HCT116 (cell line): ENCODE measurements around the gene ASPG. TPM values are rescaled to one million over a fixed set of nuclear protein-coding genes. Genes with fewer than 3 reads are reported as not detected.

Experiments used
- ATAC-seq: fragments of 200-7000 bp; cut with Tn5 transposase; 2 replicates; pipeline ENCODE4 v1.9.1; 2020; ENCODE audit warnings: mild to moderate bottlenecking, moderate library complexity
- BruUV-seq: library from RNA; stranded (reverse); fragments of 400-500 nt; replicated peaks from 2 replicates; lab custom pipeline; 2021; lab: Mats Ljungman, UMichigan
- CTCF ChIA-PET: fragments of 300-600 bp; sonication (Branson Sonifier 250); formaldehyde crosslinking; loops from one replicate; lab custom pipeline; 2021; ENCODE audit warnings: antibody characterized with exemption; lab: Charles Lee
- POLR2A ChIA-PET: fragments of 300-600, 350-600 bp; sonication (Branson Sonifier 250); formaldehyde crosslinking; loops from one replicate; lab custom pipeline; 2021; ENCODE audit warnings: antibody characterized with exemption; lab: Charles Lee
- RAD21 ChIA-PET, 2 experiments: fragments of 300-600 bp; sonication (Branson Sonifier 250); formaldehyde crosslinking; loops; one replicate each; lab custom pipeline; 2023; ENCODE audit warnings: low total read pairs in 2 of 2; ENCODE audit not compliant: uncharacterized antibody in 2 of 2, unreplicated experiment in 2 of 2, low non-redundant PET in 1 of 2; lab: Charles Lee
- DNase-seq: peaks from one replicate; pipeline ENCODE4 v3.0.0-alpha.2; 2010; ENCODE audit warnings: low read depth, low spot score
- H2AFZ ChIP-seq: fragments of 200-600 bp; shearing (Covaris generic), sonication (generic); 2 replicates; pipeline ENCODE4 v1.6.1; 2017; ENCODE audit warnings: low read depth, mixed run types, mixed read lengths, antibody characterized with exemption, low read length; ENCODE audit not compliant: poor library complexity, severe bottlenecking
- H3K27ac ChIP-seq: 2 replicates; pipeline ENCODE4 v1.5.1; 2012; ENCODE audit warnings: low read depth, low read length
- H3K27me3 ChIP-seq: fragments of 200-600 bp; sonication (generic); 2 replicates; pipeline ENCODE4 v1.6.1; 2016; ENCODE audit warnings: mixed run types, low read length, mixed read lengths; ENCODE audit not compliant: insufficient read depth
- H3K36me3 ChIP-seq, 2 experiments: fragments of 200-500 bp in 1 of 2; fragments of 200-600 bp in 1 of 2; sonication (Bioruptor generic) in 1 of 2; sonication (generic) in 1 of 2; 2 replicates each; pipeline versions ENCODE4 v1.5.1 to v1.6.1; 2014 to 2016; ENCODE audit warnings: low read length in 2 of 2, inconsistent platforms in 1 of 2, mixed read lengths in 1 of 2, mixed run types in 1 of 2; ENCODE audit not compliant: insufficient read depth in 2 of 2, control insufficient read depth in 1 of 2
- H3K4me1 ChIP-seq, 2 experiments: fragments of 200-600 bp in 1 of 2; sonication (generic) in 1 of 2; 2 replicates each; pipeline versions ENCODE4 v1.5.1 to v1.6.1; 2012 to 2017; ENCODE audit warnings: low read length in 2 of 2, inconsistent platforms in 1 of 2, mild to moderate bottlenecking in 1 of 2, mixed read lengths in 1 of 2, mixed run types in 1 of 2, moderate library complexity in 1 of 2; ENCODE audit not compliant: insufficient read depth in 2 of 2, control insufficient read depth in 1 of 2
- H3K4me2 ChIP-seq: fragments of 200-600 bp; sonication (generic); 2 replicates; pipeline ENCODE4 v1.6.1; 2017; ENCODE audit warnings: mixed run types, low read length, mixed read lengths
- H3K4me3 ChIP-seq, 2 experiments: fragments of 200-600 bp in 1 of 2; sonication (generic) in 1 of 2; replicated peaks in 1 of 2; 2 replicates each; pipeline ENCODE4 v1.5.1; 2011 to 2016; ENCODE audit warnings: low read length in 2 of 2, control low read depth in 1 of 2, low read depth in 1 of 2, mild to moderate bottlenecking in 1 of 2, mixed read lengths in 1 of 2, mixed run types in 1 of 2
- H3K79me2 ChIP-seq: fragments of 200-600 bp; sonication (generic); 2 replicates; pipeline ENCODE4 v1.6.1; 2017; ENCODE audit warnings: mild to moderate bottlenecking, mixed run types, low read length, moderate library complexity, mixed read lengths; ENCODE audit not compliant: insufficient read depth
- H3K9ac ChIP-seq: fragments of 200-600 bp; sonication (generic); 2 replicates; pipeline ENCODE4 v1.6.1; 2016; ENCODE audit warnings: low read length, mixed read lengths
- H3K9me2 ChIP-seq: fragments of 200-600 bp; sonication (generic), shearing (Covaris generic); 2 replicates; pipeline ENCODE4 v1.6.1; 2017; ENCODE audit warnings: mixed run types, mild to moderate bottlenecking, moderate library complexity; ENCODE audit not compliant: insufficient read depth
- H3K9me3 ChIP-seq, 2 experiments: fragments of 200-500 bp in 1 of 2; fragments of 200-600 bp in 1 of 2; sonication (Bioruptor generic) in 1 of 2; sonication (generic) in 1 of 2; 2 replicates each; pipeline ENCODE4 v1.6.1; 2014 to 2017; ENCODE audit warnings: low read length in 2 of 2, mixed read lengths in 2 of 2, inconsistent platforms in 1 of 2, low read depth in 1 of 2, mild to moderate bottlenecking in 1 of 2, mixed run types in 1 of 2, moderate library complexity in 1 of 2; ENCODE audit not compliant: control insufficient read depth in 1 of 2, insufficient read depth in 1 of 2
- H4K20me1 ChIP-seq: fragments of 200-600 bp; sonication (generic), shearing (Covaris generic); 2 replicates; pipeline ENCODE4 v1.6.1; 2017; ENCODE audit warnings: mixed run types, mild to moderate bottlenecking, moderate library complexity; ENCODE audit not compliant: insufficient read depth
- CBX3 ChIP-seq: IDR thresholded peaks from 2 replicates; pipeline ENCODE4 v1.6.1; 2012; ENCODE audit warnings: low read depth
- CEBPB ChIP-seq: IDR thresholded peaks from 2 replicates; pipeline ENCODE4 v1.6.1; 2012; ENCODE audit warnings: low read depth
- EZH2 ChIP-seq: fragments of 200-600 bp; sonication (generic); IDR thresholded peaks from 2 replicates; pipeline ENCODE4 v1.6.1; 2017; ENCODE audit warnings: antibody characterized with exemption, mixed run types
- FOSL1 ChIP-seq: IDR thresholded peaks from 2 replicates; pipeline ENCODE4 v1.6.1; 2012; ENCODE audit warnings: low read depth
- JUND ChIP-seq: IDR thresholded peaks from 2 replicates; pipeline ENCODE4 v1.6.1; 2012
- RAD21 ChIP-seq: IDR thresholded peaks from 2 replicates; pipeline ENCODE4 v1.6.1; 2012; ENCODE audit warnings: low read depth, mild to moderate bottlenecking
- SIN3A ChIP-seq: IDR thresholded peaks from 2 replicates; pipeline ENCODE4 v1.6.1; 2012; ENCODE audit warnings: low read depth
- TCF7L2 ChIP-seq: IDR thresholded peaks from 2 replicates; pipeline ENCODE4 v1.7.0; 2011; ENCODE audit warnings: borderline replicate concordance, inconsistent platforms; ENCODE audit not compliant: insufficient read depth, insufficient read length; ENCODE audit errors: extremely low read depth
- ZBTB33 ChIP-seq: IDR thresholded peaks from 2 replicates; pipeline ENCODE4 v1.6.1; 2011; ENCODE audit warnings: mild to moderate bottlenecking, low read length, moderate library complexity; ENCODE audit not compliant: insufficient replicate concordance; ENCODE audit errors: extremely low read depth
- ZFX ChIP-seq: fragments of 450-650 bp; IDR thresholded peaks from 2 replicates; pipeline ENCODE4 v1.6.1; 2017
- intact Hi-C: fragments of 100-400 bp; cut with micrococcal nuclease; formaldehyde crosslinking; loops from 2 replicates; pipeline ENCODE4 v1.10.0; 2022
- total RNA-seq: library from RNA; stranded (reverse); gene quantifications from one replicate; pipeline ENCODE4 v1.2.1, GENCODE V29; 2021; ENCODE audit not compliant: unreplicated experiment

The ASPG gene
- total RNA-seq, 1 experiment from 2014 or later: not detected

- Histone ChIP-seq H3K9me2 (no peaks in the 10 kb centered on the region), H3K4me3 (no peak overlapping the region), H3K9me3 (no peaks in the 10 kb centered on the region), H2AFZ (no peak overlapping the region), H3K4me2 (no peak overlapping the region), H3K4me1 (no peaks in the 10 kb centered on the region), H3K79me2 (no peaks in the 10 kb centered on the region), H3K36me3 (no peaks in the 10 kb centered on the region), H4K20me1 (no peaks in the 10 kb centered on the region), H3K27ac (no peak overlapping the region), H3K9ac (no peak overlapping the region), H3K27me3 (no peaks in the 10 kb centered on the region)
- intact Hi-C loops: no loop called here
- RAD21 ChIA-PET: no interaction called here
- no TSS peak for BruUV-seq
- CTCF ChIA-PET: no interaction called here
- DNase-seq (no peak), ATAC-seq (no peak)
- POLR2A ChIA-PET: interaction anchor here (0.6 kb wide), 1 partner anchor 24 kb away, joined by 3 read pairs; no protein-coding TSS in a partner anchor
- no peak for TF ChIP-seq TCF7L2
- TF ChIP-seq ZFX: no peak
These were observed 735 bp downstream of the ASPG start for GRCh38 chr14:104086210-104086660.

- no peaks in the 10 kb centered on the region for H3K27me3 ChIP-seq
- no peaks in the 10 kb centered on the region for H3K9me3 ChIP-seq
- no peak for TF ChIP-seq CEBPB
- TF ChIP-seq CBX3: no peak
- TF ChIP-seq EZH2: no peak
- TF ChIP-seq ZBTB33: no peak
- TF ChIP-seq FOSL1: no peak
- no peak for TF ChIP-seq JUND
- no peak for TF ChIP-seq SIN3A
- no peak for TF ChIP-seq RAD21
- CTCF ChIA-PET: interaction anchor here (1.1 to 1.4 kb wide), 2 partner anchors 9 to 10 kb away, joined by 3 to 5 read pairs; no protein-coding TSS in a partner anchor
- H3K4me1 ChIP-seq: no peaks in the 10 kb centered on the region
- no TSS peak for BruUV-seq
- H3K4me2 ChIP-seq: no peak overlapping the region
- RAD21 ChIA-PET: no interaction called here
- H3K4me3 ChIP-seq: no peak overlapping the region
- intact Hi-C loops: no loop called here
- no peak overlapping the region for H2AFZ ChIP-seq
- H3K36me3 ChIP-seq: no peaks in the 10 kb centered on the region
- POLR2A ChIA-PET: no interaction called here
- DNase-seq (no peak), ATAC-seq (no peak)
- no peak overlapping the region for H3K27ac ChIP-seq
- no peaks in the 10 kb centered on the region for H3K79me2 ChIP-seq
- H4K20me1 ChIP-seq: no peaks in the 10 kb centered on the region
- H3K9ac ChIP-seq: no peak overlapping the region
- H3K9me2 ChIP-seq: no peaks in the 10 kb centered on the region
These were observed 1.4 kb downstream of the ASPG start for GRCh38 chr14:104086661-104087461.
